Smooth muscle cell (in vitro differentiated cells): ENCODE results near the gene SFXN5. TPM values are rescaled to one million over a fixed set of nuclear protein-coding genes. Genes with fewer than 3 reads are reported as not detected.

ENCODE experiments used
- DNase-seq: peaks from one replicate; lab custom pipeline; 2025; ENCODE audit not compliant: unreplicated experiment; lab: John Stamatoyannopoulos, UW
- H2AFZ ChIP-seq: fragments of 200-600 bp; sonication (generic); 2 replicates; pipeline ENCODE4 v1.6.0; 2016; ENCODE audit warnings: antibody characterized with exemption, low read depth, mild to moderate bottlenecking
- H3F3A ChIP-seq: fragments of 200-600 bp; sonication (generic); 2 replicates; pipeline ENCODE4 v1.6.0; 2017; ENCODE audit warnings: antibody characterized with exemption, low read depth
- H3K27ac ChIP-seq: fragments of 200-600 bp; sonication (generic); 2 replicates; pipeline ENCODE4 v1.5.1; 2016; ENCODE audit warnings: low read depth, mild to moderate bottlenecking
- H3K27me3 ChIP-seq: fragments of 200-600 bp; sonication (generic); 2 replicates; pipeline ENCODE4 v1.6.1; 2016; ENCODE audit warnings: low read depth, mild to moderate bottlenecking
- H3K36me3 ChIP-seq: fragments of 200-600 bp; sonication (generic); 2 replicates; pipeline ENCODE4 v1.5.1; 2016; ENCODE audit warnings: low read depth
- H3K4me1 ChIP-seq: fragments of 200-600 bp; sonication (generic); 2 replicates; pipeline ENCODE4 v1.5.1; 2016; ENCODE audit warnings: low read depth
- H3K4me2 ChIP-seq: fragments of 200-600 bp; sonication (generic); 2 replicates; pipeline ENCODE4 v1.6.0; 2016; ENCODE audit warnings: mild to moderate bottlenecking
- H3K4me3 ChIP-seq: fragments of 200-600 bp; sonication (generic); 2 replicates; pipeline ENCODE4 v1.5.1; 2016; ENCODE audit warnings: mild to moderate bottlenecking
- H3K79me2 ChIP-seq: fragments of 200-600 bp; sonication (generic); 2 replicates; pipeline ENCODE4 v1.6.0; 2016; ENCODE audit warnings: low read depth, mild to moderate bottlenecking
- H3K9ac ChIP-seq: fragments of 200-600 bp; sonication (generic); 2 replicates; pipeline ENCODE4 v1.6.0; 2016; ENCODE audit warnings: low read depth
- H3K9me3 ChIP-seq: fragments of 200-600 bp; sonication (generic); replicated peaks from 2 replicates; pipeline ENCODE4 v1.5.1; 2016; ENCODE audit warnings: low read depth
- H4K20me1 ChIP-seq: fragments of 200-600 bp; sonication (generic); 2 replicates; pipeline ENCODE4 v1.6.0; 2016; ENCODE audit warnings: low read depth
- WGBS: methylation state at CpG from one replicate; pipeline ENCODE4 v1.1.7; 2016; ENCODE audit warnings: low lambda C conversion rate; 5-methylcytosine and 5-hydroxymethylcytosine counted together
- polyA plus RNA-seq: library from polyadenylated mRNA; unstranded; fragments of >200 nt; fragmentation: Nextera tagmentation; extraction: Ambion mirVana; gene quantifications from 2 replicates; pipeline ENCODE4 v1.2.1, GENCODE V29; 2016
- total RNA-seq: library from RNA; depleted of rRNA; stranded (reverse); fragments of >200 nt; gene quantifications from 2 replicates; pipeline ENCODE4 v1.2.3, GENCODE V29; 2014
- TF ChIP-seq, protein P1 (sequence below): fragments of 200-600 bp; sonication (generic); IDR thresholded peaks from 2 replicates; pipeline ENCODE4 v1.5.1; 2017; ENCODE audit warnings: borderline replicate concordance, mild to moderate bottlenecking, antibody characterized with exemption; ENCODE audit not compliant: insufficient read depth, poor library complexity, severe bottlenecking

SFXN5 gene
- total and polyA plus RNA-seq, 2 experiments from 2014 or later = 6.9 to 8.3 TPM

DNA sequence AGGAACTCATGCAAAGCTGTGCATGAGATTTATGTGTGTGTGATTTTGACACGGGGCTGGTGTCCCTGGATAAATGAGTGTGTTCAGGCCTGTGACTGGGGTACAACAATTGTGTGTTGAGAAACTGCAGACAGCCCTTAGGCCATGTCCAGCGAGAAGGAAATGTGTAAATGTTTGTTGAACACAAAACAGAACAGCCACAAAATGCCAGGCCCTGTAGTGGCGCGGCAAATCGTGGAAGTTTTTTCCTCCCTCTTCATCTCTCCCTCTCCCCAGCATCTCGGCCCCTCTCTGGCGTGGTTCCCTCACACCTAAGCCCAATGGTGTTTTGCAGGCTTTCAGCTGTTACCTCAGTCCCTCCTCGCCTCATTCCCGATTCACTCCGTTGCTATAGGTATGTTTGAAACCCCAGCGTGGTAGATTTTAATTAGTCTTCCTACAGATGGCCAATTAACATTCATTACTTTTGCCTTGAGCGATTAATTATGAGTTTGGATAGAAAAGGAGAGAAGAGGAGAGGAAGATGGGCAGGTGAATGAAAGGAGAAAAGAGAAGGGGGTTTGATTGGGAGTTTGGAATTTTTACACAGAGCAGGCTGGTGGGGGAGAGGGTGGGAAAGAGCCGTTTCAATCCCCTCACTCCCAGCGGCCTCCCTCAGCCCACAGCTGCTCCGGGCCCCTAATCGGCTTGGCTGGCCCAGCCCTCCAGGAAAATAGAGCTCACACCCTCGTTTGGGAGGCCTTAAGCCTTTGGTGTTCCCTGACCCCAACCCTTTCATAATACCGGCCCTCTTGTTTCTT is 173.5 kb downstream of the SFXN5 start:
- Histone ChIP-seq H3K79me2 (no peaks in the 10 kb centered on the region), H3K4me2 (no peak overlapping the region), H3K9ac (no peak overlapping the region), H3K4me1 (peaks cover 5% of the 10 kb centered on the region), H3K27me3 (peaks cover 54% of the 10 kb centered on the region), H3K9me3 (no peaks in the 10 kb centered on the region), H2AFZ (no peak overlapping the region), H4K20me1 (no peaks in the 10 kb centered on the region), H3K27ac (no peak overlapping the region), H3K36me3 (no peaks in the 10 kb centered on the region), H3K4me3 (no peak overlapping the region), H3F3A (no peaks in the 10 kb centered on the region)
- 65% methylated on average over 18 of the region's 18 CpGs for WGBS
- no peak for DNase-seq
- TF ChIP-seq, protein P1, sequence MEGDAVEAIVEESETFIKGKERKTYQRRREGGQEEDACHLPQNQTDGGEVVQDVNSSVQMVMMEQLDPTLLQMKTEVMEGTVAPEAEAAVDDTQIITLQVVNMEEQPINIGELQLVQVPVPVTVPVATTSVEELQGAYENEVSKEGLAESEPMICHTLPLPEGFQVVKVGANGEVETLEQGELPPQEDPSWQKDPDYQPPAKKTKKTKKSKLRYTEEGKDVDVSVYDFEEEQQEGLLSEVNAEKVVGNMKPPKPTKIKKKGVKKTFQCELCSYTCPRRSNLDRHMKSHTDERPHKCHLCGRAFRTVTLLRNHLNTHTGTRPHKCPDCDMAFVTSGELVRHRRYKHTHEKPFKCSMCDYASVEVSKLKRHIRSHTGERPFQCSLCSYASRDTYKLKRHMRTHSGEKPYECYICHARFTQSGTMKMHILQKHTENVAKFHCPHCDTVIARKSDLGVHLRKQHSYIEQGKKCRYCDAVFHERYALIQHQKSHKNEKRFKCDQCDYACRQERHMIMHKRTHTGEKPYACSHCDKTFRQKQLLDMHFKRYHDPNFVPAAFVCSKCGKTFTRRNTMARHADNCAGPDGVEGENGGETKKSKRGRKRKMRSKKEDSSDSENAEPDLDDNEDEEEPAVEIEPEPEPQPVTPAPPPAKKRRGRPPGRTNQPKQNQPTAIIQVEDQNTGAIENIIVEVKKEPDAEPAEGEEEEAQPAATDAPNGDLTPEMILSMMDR = no peak

DNA sequence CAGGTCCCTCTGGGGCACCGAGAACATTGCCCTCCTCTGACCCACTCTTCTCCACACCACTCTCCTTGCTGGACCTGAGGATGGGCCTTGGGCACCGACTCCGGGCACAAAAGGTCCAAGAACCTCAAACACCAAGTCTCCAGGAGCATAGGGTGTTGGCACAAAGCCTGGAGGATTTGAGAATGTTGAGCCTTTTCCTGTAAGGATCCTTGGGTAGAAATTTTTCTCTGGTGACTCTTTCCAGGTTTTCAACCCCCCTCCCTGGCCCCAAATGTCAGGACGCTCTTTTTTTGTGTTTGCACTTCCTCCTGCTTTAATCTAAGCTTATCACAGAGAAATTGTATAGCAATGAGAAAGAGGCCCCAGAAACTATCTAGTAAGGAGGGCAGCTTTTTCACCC is 175.1 kb downstream of the SFXN5 start:
- H3K4me1 ChIP-seq = peaks cover 5% of the 10 kb centered on the region
- H3K79me2 ChIP-seq = no peaks in the 10 kb centered on the region
- no peaks in the 10 kb centered on the region for H4K20me1 ChIP-seq
- H3F3A ChIP-seq = no peaks in the 10 kb centered on the region
- H3K27me3 ChIP-seq = peaks cover 41% of the 10 kb centered on the region
- no peak overlapping the region for H3K27ac ChIP-seq
- no peak overlapping the region for H3K4me3 ChIP-seq
- H3K9ac ChIP-seq = no peak overlapping the region
- no peaks in the 10 kb centered on the region for H3K36me3 ChIP-seq
- 84% methylated on average over 4 of the region's 4 CpGs for WGBS
- no peaks in the 10 kb centered on the region for H3K9me3 ChIP-seq
- no peak overlapping the region for H2AFZ ChIP-seq
- DNase-seq = no peak
- no peak overlapping the region for H3K4me2 ChIP-seq
- TF ChIP-seq, protein P1 = no peak

DNA sequence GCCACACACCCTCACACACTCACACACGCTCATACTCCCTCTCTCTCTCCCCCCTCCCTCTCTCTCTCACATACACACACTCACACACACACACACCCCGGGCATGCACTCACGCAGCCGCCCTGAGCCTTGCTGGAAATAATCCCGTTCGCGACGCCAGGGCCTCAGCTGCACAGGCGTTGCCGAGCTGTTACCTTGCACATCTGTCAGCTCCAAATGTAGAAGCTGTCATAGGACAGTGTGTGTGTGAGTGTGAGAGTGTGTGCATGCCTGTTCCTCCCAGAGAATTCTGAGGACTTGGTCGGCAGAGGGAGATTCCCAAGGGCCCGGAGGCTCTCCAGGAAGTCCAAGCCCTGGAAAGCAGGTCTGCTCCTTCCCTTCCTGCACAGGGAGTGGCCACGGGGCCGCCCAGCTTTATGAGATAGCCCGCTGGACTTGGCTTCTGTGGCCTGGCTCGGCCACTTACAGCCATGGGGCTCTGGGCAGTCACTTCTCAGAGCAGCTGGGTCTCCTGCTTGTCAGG is 175.7 kb downstream of the SFXN5 start:
- no peaks in the 10 kb centered on the region for H3K9me3 ChIP-seq
- peaks cover 38% of the 10 kb centered on the region for H3K27me3 ChIP-seq
- WGBS = 58% methylated on average over 15 of the region's 16 CpGs
- H3K9ac ChIP-seq = no peak overlapping the region
- TF ChIP-seq, protein P1 = no peak
- no peaks in the 10 kb centered on the region for H3K79me2 ChIP-seq
- H3K4me1 ChIP-seq = peaks cover 5% of the 10 kb centered on the region
- no peaks in the 10 kb centered on the region for H3F3A ChIP-seq
- H4K20me1 ChIP-seq = no peaks in the 10 kb centered on the region
- no peak overlapping the region for H3K4me3 ChIP-seq
- H3K4me2 ChIP-seq = no peak overlapping the region
- H3K27ac ChIP-seq = no peak overlapping the region
- no peak overlapping the region for H2AFZ ChIP-seq
- no peaks in the 10 kb centered on the region for H3K36me3 ChIP-seq
- DNase-seq = no peak
